Body of pancreas (tissue), 4 donors: ENCODE results near the gene PEAR1.

Source experiments
- POLR2A ChIP-seq, 3 donors: fragments of 450-650 bp; IDR thresholded peaks; one replicate each; pipeline ENCODE4 v1.6.1; 2016; ENCODE audit warnings: antibody characterized with exemption in 3 of 3, mild to moderate bottlenecking in 2 of 3
- TF ChIP-seq, protein P1 (sequence below), 7 experiments: fragments of 450-650 bp in 4 of 7; fragments of 200-600 bp in 3 of 7; sonication (generic) in 3 of 7; IDR thresholded peaks; one replicate each; pipeline ENCODE4 v1.5.1; 2016 to 2019; ENCODE audit warnings: antibody characterized with exemption in 7 of 7

DNA sequence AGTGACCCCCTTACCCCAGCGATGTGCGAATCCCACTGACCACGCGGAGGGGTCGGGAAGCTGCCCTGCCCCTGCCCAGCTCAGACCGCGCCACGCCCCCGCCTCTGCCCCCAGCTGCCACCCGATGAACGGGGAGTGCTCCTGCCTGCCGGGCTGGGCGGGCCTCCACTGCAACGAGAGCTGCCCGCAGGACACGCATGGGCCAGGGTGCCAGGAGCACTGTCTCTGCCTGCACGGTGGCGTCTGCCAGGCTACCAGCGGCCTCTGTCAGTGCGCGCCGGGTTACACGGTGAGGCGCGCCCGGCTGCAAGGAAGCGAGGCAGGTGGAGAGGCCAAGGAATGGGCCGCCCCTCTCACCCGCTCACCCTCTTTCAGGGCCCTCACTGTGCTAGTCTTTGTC, 15.0 kb downstream of the PEAR1 start:
- TF ChIP-seq, protein P1, sequence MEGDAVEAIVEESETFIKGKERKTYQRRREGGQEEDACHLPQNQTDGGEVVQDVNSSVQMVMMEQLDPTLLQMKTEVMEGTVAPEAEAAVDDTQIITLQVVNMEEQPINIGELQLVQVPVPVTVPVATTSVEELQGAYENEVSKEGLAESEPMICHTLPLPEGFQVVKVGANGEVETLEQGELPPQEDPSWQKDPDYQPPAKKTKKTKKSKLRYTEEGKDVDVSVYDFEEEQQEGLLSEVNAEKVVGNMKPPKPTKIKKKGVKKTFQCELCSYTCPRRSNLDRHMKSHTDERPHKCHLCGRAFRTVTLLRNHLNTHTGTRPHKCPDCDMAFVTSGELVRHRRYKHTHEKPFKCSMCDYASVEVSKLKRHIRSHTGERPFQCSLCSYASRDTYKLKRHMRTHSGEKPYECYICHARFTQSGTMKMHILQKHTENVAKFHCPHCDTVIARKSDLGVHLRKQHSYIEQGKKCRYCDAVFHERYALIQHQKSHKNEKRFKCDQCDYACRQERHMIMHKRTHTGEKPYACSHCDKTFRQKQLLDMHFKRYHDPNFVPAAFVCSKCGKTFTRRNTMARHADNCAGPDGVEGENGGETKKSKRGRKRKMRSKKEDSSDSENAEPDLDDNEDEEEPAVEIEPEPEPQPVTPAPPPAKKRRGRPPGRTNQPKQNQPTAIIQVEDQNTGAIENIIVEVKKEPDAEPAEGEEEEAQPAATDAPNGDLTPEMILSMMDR (IDR thresholded peaks at IDR 0.05), result no peak
- no peak for TF ChIP-seq POLR2A (IDR thresholded peaks at IDR 0.05)
